Mesothelial cell of epicardium (in vitro differentiated cells): Measurements from ENCODE around the gene A3GALT2. TPM values are rescaled to one million over a fixed set of nuclear protein-coding genes. Genes with fewer than 3 reads are reported as not detected.
A peak's percentile ranks its signal among the peaks of the same experiment; 100 is the strongest.

Source experiments
- DNase-seq, 2 experiments: peaks; one replicate each; pipeline ENCODE4 v3.0.0; 2021; ENCODE audit warnings: low spot score in 2 of 2; ENCODE audit not compliant: unreplicated experiment in 2 of 2
- H3K27ac Mint-ChIP-seq: 2 replicates; pipeline ENCODE4 v1.8.0; 2021; ENCODE audit warnings: mixed read lengths
- H3K27me3 Mint-ChIP-seq: 2 replicates; pipeline ENCODE4 v1.8.0; 2021; ENCODE audit warnings: low read depth, mixed read lengths
- H3K36me3 Mint-ChIP-seq: 2 replicates; pipeline ENCODE4 v1.8.0; 2021; ENCODE audit warnings: mixed read lengths
- H3K4me1 Mint-ChIP-seq: 2 replicates; pipeline ENCODE4 v1.8.0; 2021; ENCODE audit warnings: mixed read lengths
- H3K4me3 Mint-ChIP-seq: 2 replicates; pipeline ENCODE4 v1.8.0; 2021; ENCODE audit warnings: mild to moderate bottlenecking, moderate library complexity, mixed read lengths
- H3K9me3 Mint-ChIP-seq: 2 replicates; pipeline ENCODE4 v1.8.0; 2021; ENCODE audit warnings: mixed read lengths
- total RNA-seq: library from RNA; stranded (reverse); gene quantifications from 3 replicates; pipeline ENCODE4 v1.2.1, GENCODE V29; 2021
- TF ChIP-seq, protein P1 (sequence below): fragments of 200-600 bp; sonication (generic); IDR thresholded peaks from one replicate; pipeline ENCODE4 v1.5.0; 2021; ENCODE audit warnings: antibody characterized with exemption; ENCODE audit not compliant: unreplicated experiment

The A3GALT2 gene
- total RNA-seq, 1 donor from 2014 or later: 0.58 TPM

- Mint-ChIP-seq H3K4me3 (no peak overlapping the region), H3K36me3 (peaks cover 20% of the 10 kb centered on the region), H3K9me3 (no peaks in the 10 kb centered on the region), H3K27ac (peak overlapping the region; percentile 69), H3K4me1 (peaks cover 2% of the 10 kb centered on the region), H3K27me3 (no peaks in the 10 kb centered on the region)
- TF ChIP-seq, protein P1, sequence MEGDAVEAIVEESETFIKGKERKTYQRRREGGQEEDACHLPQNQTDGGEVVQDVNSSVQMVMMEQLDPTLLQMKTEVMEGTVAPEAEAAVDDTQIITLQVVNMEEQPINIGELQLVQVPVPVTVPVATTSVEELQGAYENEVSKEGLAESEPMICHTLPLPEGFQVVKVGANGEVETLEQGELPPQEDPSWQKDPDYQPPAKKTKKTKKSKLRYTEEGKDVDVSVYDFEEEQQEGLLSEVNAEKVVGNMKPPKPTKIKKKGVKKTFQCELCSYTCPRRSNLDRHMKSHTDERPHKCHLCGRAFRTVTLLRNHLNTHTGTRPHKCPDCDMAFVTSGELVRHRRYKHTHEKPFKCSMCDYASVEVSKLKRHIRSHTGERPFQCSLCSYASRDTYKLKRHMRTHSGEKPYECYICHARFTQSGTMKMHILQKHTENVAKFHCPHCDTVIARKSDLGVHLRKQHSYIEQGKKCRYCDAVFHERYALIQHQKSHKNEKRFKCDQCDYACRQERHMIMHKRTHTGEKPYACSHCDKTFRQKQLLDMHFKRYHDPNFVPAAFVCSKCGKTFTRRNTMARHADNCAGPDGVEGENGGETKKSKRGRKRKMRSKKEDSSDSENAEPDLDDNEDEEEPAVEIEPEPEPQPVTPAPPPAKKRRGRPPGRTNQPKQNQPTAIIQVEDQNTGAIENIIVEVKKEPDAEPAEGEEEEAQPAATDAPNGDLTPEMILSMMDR: no peak
- no peak for DNase-seq
Measured at GRCh38 chr1:33322109-33322508, 1.2 kb upstream of the A3GALT2 start.

DNA sequence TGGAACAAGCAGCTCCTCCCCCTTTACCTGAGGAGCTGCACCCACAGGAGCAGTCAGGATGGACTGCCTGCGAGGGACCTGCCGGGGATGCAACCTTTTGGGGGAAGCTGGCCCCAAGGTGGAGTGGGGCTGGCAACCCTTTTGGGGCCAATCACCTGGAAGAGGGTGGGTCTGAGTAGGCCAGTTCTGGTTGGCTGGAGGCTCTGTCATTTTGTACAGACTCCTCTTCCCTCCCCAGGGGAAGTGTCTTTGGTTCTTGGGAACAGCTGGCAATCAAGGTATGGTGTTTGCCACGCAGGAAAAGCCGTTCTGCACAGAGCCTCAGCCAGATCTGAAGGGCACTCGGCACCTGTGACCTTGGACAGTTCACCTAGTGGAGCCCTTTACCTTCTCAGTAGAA, 280 bp upstream of the A3GALT2 start:
- Mint-ChIP-seq H3K4me1 (peaks cover 2% of the 10 kb centered on the region), H3K27ac (no peak overlapping the region), H3K4me3 (no peak overlapping the region)

GRCh38 chr1:33319949-33320618, 814 bp downstream of the A3GALT2 start:
- no peaks in the 10 kb centered on the region for H3K27me3 Mint-ChIP-seq
- DNase-seq: no peak
- peaks cover 2% of the 10 kb centered on the region for H3K4me1 Mint-ChIP-seq
- H3K9me3 Mint-ChIP-seq: no peaks in the 10 kb centered on the region
- no peak overlapping the region for H3K4me3 Mint-ChIP-seq
- TF ChIP-seq, protein P1: no peak
- no peak overlapping the region for H3K27ac Mint-ChIP-seq
- peaks cover 11% of the 10 kb centered on the region for H3K36me3 Mint-ChIP-seq

More for the DNA sequence above, 280 bp upstream of the A3GALT2 start:
- H3K9me3 Mint-ChIP-seq: no peaks in the 10 kb centered on the region
- TF ChIP-seq, protein P1: no peak
- H3K36me3 Mint-ChIP-seq: peaks cover 20% of the 10 kb centered on the region
- DNase-seq: no peak
- no peaks in the 10 kb centered on the region for H3K27me3 Mint-ChIP-seq

GRCh38 chr1:33319186-33319948, 1.5 kb downstream of the A3GALT2 start:
- no peak overlapping the region for H3K4me3 Mint-ChIP-seq
- TF ChIP-seq, protein P1: no peak
- peaks cover 9% of the 10 kb centered on the region for H3K36me3 Mint-ChIP-seq
- no peaks in the 10 kb centered on the region for H3K4me1 Mint-ChIP-seq
- H3K27me3 Mint-ChIP-seq: no peaks in the 10 kb centered on the region
- H3K27ac Mint-ChIP-seq: no peak overlapping the region
- DNase-seq: no peak
- H3K9me3 Mint-ChIP-seq: no peaks in the 10 kb centered on the region

GRCh38 chr1:33317946-33318345, 3.0 kb downstream of the A3GALT2 start:
- no peak overlapping the region for H3K27ac Mint-ChIP-seq
- H3K27me3 Mint-ChIP-seq: no peaks in the 10 kb centered on the region
- no peaks in the 10 kb centered on the region for H3K4me1 Mint-ChIP-seq
- peaks cover 2% of the 10 kb centered on the region for H3K36me3 Mint-ChIP-seq
- DNase-seq: no peak
- no peaks in the 10 kb centered on the region for H3K9me3 Mint-ChIP-seq
- no peak overlapping the region for H3K4me3 Mint-ChIP-seq
- TF ChIP-seq, protein P1: no peak
